Hepatocyte (in vitro differentiated cells): Measurements from ENCODE around the gene VAV2. TPM values are rescaled to one million over a fixed set of nuclear protein-coding genes. Genes with fewer than 3 reads are reported as not detected.

Experiments used
- DNase-seq: peaks from one replicate; pipeline ENCODE4 v3.0.0-alpha.2; 2016; ENCODE audit warnings: low spot score
- H2AFZ ChIP-seq: fragments of 200-600 bp; sonication (generic); 2 replicates; pipeline ENCODE4 v1.6.0; 2016; ENCODE audit warnings: antibody characterized with exemption, mild to moderate bottlenecking
- H3K27ac ChIP-seq: fragments of 200-600 bp; sonication (generic); 2 replicates; pipeline ENCODE4 v1.5.1; 2016; ENCODE audit warnings: mild to moderate bottlenecking
- H3K27me3 ChIP-seq: fragments of 200-600 bp; sonication (generic); 2 replicates; pipeline ENCODE4 v1.6.1; 2016
- H3K36me3 ChIP-seq: fragments of 200-600 bp; sonication (generic); replicated peaks from 2 replicates; pipeline ENCODE4 v1.5.1; 2016; ENCODE audit warnings: low read depth; ENCODE audit not compliant: insufficient read depth
- H3K4me1 ChIP-seq: fragments of 200-600 bp; sonication (generic); 2 replicates; pipeline ENCODE4 v1.5.1; 2016; ENCODE audit warnings: mild to moderate bottlenecking, moderate library complexity; ENCODE audit not compliant: insufficient read depth
- H3K4me2 ChIP-seq: fragments of 200-600 bp; sonication (generic); 2 replicates; pipeline ENCODE4 v1.6.0; 2016
- H3K4me3 ChIP-seq: fragments of 200-600 bp; sonication (generic); 2 replicates; pipeline ENCODE4 v1.5.1; 2016; ENCODE audit warnings: mild to moderate bottlenecking
- H3K79me2 ChIP-seq: fragments of 200-600 bp; sonication (generic); 2 replicates; pipeline ENCODE4 v1.6.0; 2017; ENCODE audit warnings: mild to moderate bottlenecking
- H3K9me2 ChIP-seq: fragments of 200-600 bp; sonication (generic); replicated peaks from 2 replicates; pipeline ENCODE4 v1.6.0; 2017; ENCODE audit warnings: mild to moderate bottlenecking; ENCODE audit not compliant: insufficient read depth
- H3K9me3 ChIP-seq: fragments of 200-600 bp; sonication (generic); 2 replicates; pipeline ENCODE4 v1.5.1; 2016; ENCODE audit warnings: low read depth, mild to moderate bottlenecking
- H4K20me1 ChIP-seq: fragments of 200-600 bp; sonication (generic); 2 replicates; pipeline ENCODE4 v1.6.0; 2016; ENCODE audit warnings: mild to moderate bottlenecking; ENCODE audit not compliant: insufficient read depth, poor library complexity, severe bottlenecking
- CTCF ChIP-seq: fragments of 200-600 bp; sonication (generic); IDR thresholded peaks from 2 replicates; pipeline ENCODE4 v1.5.1; 2016; ENCODE audit warnings: antibody characterized with exemption, mild to moderate bottlenecking; ENCODE audit not compliant: poor library complexity
- EZH2 ChIP-seq: fragments of 200-600 bp; sonication (generic); IDR thresholded peaks from 2 replicates; pipeline ENCODE4 v1.6.1; 2016; ENCODE audit warnings: antibody characterized with exemption, mild to moderate bottlenecking, borderline replicate concordance
- EZH2phosphoT487 ChIP-seq: fragments of 200-600 bp; sonication (generic); IDR thresholded peaks from one replicate; pipeline ENCODE4 v1.6.1; 2018; ENCODE audit warnings: antibody characterized with exemption, mild to moderate bottlenecking, low read depth, moderate library complexity; ENCODE audit not compliant: unreplicated experiment, severe bottlenecking
- WGBS: methylation state at CpG from one replicate; pipeline ENCODE4 v1.1.6; 2016; ENCODE audit warnings: low lambda C conversion rate; ENCODE audit errors: missing lambda C conversion rate; 5-methylcytosine and 5-hydroxymethylcytosine counted together
- polyA plus RNA-seq: library from polyadenylated mRNA; unstranded; fragments of >200 nt; fragmentation: Nextera tagmentation; extraction: Ambion mirVana; gene quantifications from 2 replicates; pipeline ENCODE4 v1.2.1, GENCODE V29; 2016
- total RNA-seq: library from RNA; depleted of rRNA; stranded (reverse); fragments of >200 nt; gene quantifications from 2 replicates; pipeline ENCODE4 v1.2.3, GENCODE V29; 2014

The VAV2 gene
- total and polyA plus RNA-seq, 2 experiments from 2014 or later = 24.9 to 27.7 TPM

- Histone ChIP-seq H3K4me2 (no peak overlapping the region), H3K27ac (no peak overlapping the region), H3K36me3 (no peaks in the 10 kb centered on the region), H3K27me3 (no peaks in the 10 kb centered on the region), H3K79me2 (no peaks in the 10 kb centered on the region), H4K20me1 (no peaks in the 10 kb centered on the region), H3K4me3 (no peak overlapping the region), H3K9me2 (no peaks in the 10 kb centered on the region), H2AFZ (no peak overlapping the region), H3K9me3 (no peaks in the 10 kb centered on the region), H3K4me1 (no peaks in the 10 kb centered on the region)
- no peak for DNase-seq
- TF ChIP-seq CTCF (no peak), EZH2phosphoT487 (no peak), EZH2 (no peak)
- WGBS = 87% methylated on average over 11 of the region's 11 CpGs
These were observed 230.4 kb downstream of the VAV2 start for GRCh38 chr9:133761641-133762248.

- Histone ChIP-seq H3K9me2 (no peaks in the 10 kb centered on the region), H3K4me1 (no peaks in the 10 kb centered on the region), H4K20me1 (no peaks in the 10 kb centered on the region), H3K79me2 (no peaks in the 10 kb centered on the region), H2AFZ (no peak overlapping the region), H3K4me3 (no peak overlapping the region), H3K4me2 (no peak overlapping the region), H3K27me3 (no peaks in the 10 kb centered on the region), H3K27ac (no peak overlapping the region), H3K9me3 (no peaks in the 10 kb centered on the region), H3K36me3 (no peaks in the 10 kb centered on the region)
- DNase-seq = no peak
- no CpG with 5 or more reads among the region's 11 CpGs for WGBS
- TF ChIP-seq EZH2phosphoT487 (no peak), CTCF (no peak), EZH2 (no peak)
These were observed 231.3 kb downstream of the VAV2 start for GRCh38 chr9:133760713-133761290.

GRCh38 chr9:133759946-133760345 lies 232.2 kb downstream of the VAV2 start:
- H3K4me2 ChIP-seq = no peak overlapping the region
- WGBS = 95% methylated on average over 3 of the region's 11 CpGs
- H3K9me3 ChIP-seq = no peaks in the 10 kb centered on the region
- no peak for DNase-seq
- no peaks in the 10 kb centered on the region for H3K9me2 ChIP-seq
- no peaks in the 10 kb centered on the region for H3K79me2 ChIP-seq
- no peak overlapping the region for H3K27ac ChIP-seq
- no peaks in the 10 kb centered on the region for H3K4me1 ChIP-seq
- H3K36me3 ChIP-seq = no peaks in the 10 kb centered on the region
- no peak overlapping the region for H3K4me3 ChIP-seq
- TF ChIP-seq EZH2 = no peak
- TF ChIP-seq EZH2phosphoT487 = no peak
- no peak for TF ChIP-seq CTCF
- no peaks in the 10 kb centered on the region for H3K27me3 ChIP-seq
- no peak overlapping the region for H2AFZ ChIP-seq
- H4K20me1 ChIP-seq = no peaks in the 10 kb centered on the region
